CD14-positive monocyte (primary cell): ENCODE results near the gene SUSD6. TPM values are rescaled to one million over a fixed set of nuclear protein-coding genes. Genes with fewer than 3 reads are reported as not detected.

Experiments used
- DNase-seq, 3 donors: peaks; one replicate each; pipeline ENCODE4 v3.0.0-alpha.2; 2011 to 2022
- H2AFZ ChIP-seq: 2 replicates; pipeline ENCODE4 v1.6.0; 2012; ENCODE audit warnings: mild to moderate bottlenecking, low read depth, low read length, inconsistent platforms; ENCODE audit not compliant: insufficient read depth, poor library complexity, severe bottlenecking
- H3K27ac ChIP-seq, 2 donors: 1 replicate in 1 of 2; 2 replicates in 1 of 2; pipeline ENCODE4 v1.5.1; 2012 to 2013; ENCODE audit warnings: low read length in 2 of 2, control low read depth in 1 of 2, inconsistent platforms in 1 of 2, low read depth in 1 of 2, mild to moderate bottlenecking in 1 of 2
- H3K27me3 ChIP-seq, 2 donors: one replicate each; pipeline versions ENCODE4 v1.6.0 to v1.6.1; 2011 to 2013; ENCODE audit warnings: low read length in 2 of 2; ENCODE audit not compliant: control insufficient read depth in 2 of 2, insufficient read depth in 2 of 2
- H3K36me3 ChIP-seq, 2 donors: replicated peaks in 1 of 2; 1 replicate in 1 of 2; 2 replicates in 1 of 2; pipeline versions ENCODE4 v1.5.1 to v1.6.1; 2012 to 2013; ENCODE audit warnings: low read length in 2 of 2, control low read depth in 1 of 2, inconsistent platforms in 1 of 2, mild to moderate bottlenecking in 1 of 2; ENCODE audit not compliant: insufficient read depth in 2 of 2, control insufficient read depth in 1 of 2
- H3K4me1 ChIP-seq, 2 donors: 1 replicate in 1 of 2; 2 replicates in 1 of 2; pipeline versions ENCODE4 v1.5.1 to v1.6.1; 2012 to 2013; ENCODE audit warnings: low read length in 2 of 2, control low read depth in 1 of 2, inconsistent platforms in 1 of 2, mild to moderate bottlenecking in 1 of 2, moderate library complexity in 1 of 2; ENCODE audit not compliant: insufficient read depth in 2 of 2, control insufficient read depth in 1 of 2
- H3K4me2 ChIP-seq: replicated peaks from 2 replicates; pipeline ENCODE3; 2012; ENCODE audit warnings: low read length, moderate library complexity, mild to moderate bottlenecking; ENCODE audit not compliant: poor library complexity, severe bottlenecking; ENCODE audit errors: extremely low read depth
- H3K4me3 ChIP-seq, 3 experiments: fragments of 200-600 bp in 1 of 3; sonication (generic) in 1 of 3; replicated peaks in 1 of 3; 1 replicate in 2 of 3; 2 replicates in 1 of 3; pipeline ENCODE4 v1.5.1; 2011 to 2013; ENCODE audit warnings: low read length in 3 of 3, mild to moderate bottlenecking in 3 of 3, control low read depth in 2 of 3, low read depth in 2 of 3, inconsistent platforms in 1 of 3, moderate library complexity in 1 of 3
- H3K79me2 ChIP-seq: 2 replicates; pipeline ENCODE4 v1.6.0; 2012; ENCODE audit warnings: mild to moderate bottlenecking, control low read depth, inconsistent platforms, low read length, moderate library complexity; ENCODE audit not compliant: insufficient read depth
- H3K9ac ChIP-seq: 2 replicates; pipeline ENCODE4 v1.6.0; 2017; ENCODE audit warnings: low read length, mild to moderate bottlenecking; ENCODE audit not compliant: insufficient read depth, poor library complexity, severe bottlenecking
- H3K9me3 ChIP-seq, 2 donors: replicated peaks in 1 of 2; 1 replicate in 1 of 2; 2 replicates in 1 of 2; pipeline versions ENCODE4 v1.5.1 to v1.6.1; 2012 to 2013; ENCODE audit warnings: low read length in 2 of 2, control low read depth in 1 of 2; ENCODE audit not compliant: control insufficient read depth in 1 of 2, insufficient read depth in 1 of 2
- H4K20me1 ChIP-seq: 2 replicates; pipeline ENCODE4 v1.6.0; 2012; ENCODE audit warnings: mild to moderate bottlenecking, low read length, control low read depth, moderate library complexity; ENCODE audit not compliant: insufficient read depth
- H3K27ac Mint-ChIP-seq, 7 donors: one replicate each; pipeline ENCODE4 v1.8.0; 2020; ENCODE audit warnings: mild to moderate bottlenecking in 7 of 7, mixed read lengths in 7 of 7, moderate library complexity in 6 of 7, inconsistent platforms in 2 of 7
- H3K27me3 Mint-ChIP-seq, 3 donors: one replicate each; pipeline ENCODE4 v1.8.0; 2021 to 2022; ENCODE audit warnings: low read depth in 3 of 3, mild to moderate bottlenecking in 3 of 3, mixed read lengths in 3 of 3, moderate library complexity in 3 of 3, inconsistent platforms in 1 of 3
- H3K36me3 Mint-ChIP-seq, 2 donors: one replicate each; pipeline ENCODE4 v1.8.0; 2020; ENCODE audit warnings: mixed read lengths in 2 of 2, inconsistent platforms in 1 of 2, mild to moderate bottlenecking in 1 of 2
- H3K4me1 Mint-ChIP-seq: one replicate; pipeline ENCODE4 v1.8.0; 2020; ENCODE audit warnings: mild to moderate bottlenecking, mixed read lengths
- H3K4me3 Mint-ChIP-seq, 2 donors: one replicate each; pipeline ENCODE4 v1.8.0; 2020; ENCODE audit warnings: mild to moderate bottlenecking in 2 of 2, mixed read lengths in 2 of 2, moderate library complexity in 1 of 2
- H3K9me3 Mint-ChIP-seq, 7 donors: one replicate each; pipeline ENCODE4 v1.8.0; 2020 to 2022; ENCODE audit warnings: mixed read lengths in 7 of 7, mild to moderate bottlenecking in 6 of 7, moderate library complexity in 6 of 7, inconsistent platforms in 2 of 7
- CTCF ChIP-seq: fragments of 200-600 bp; IDR thresholded peaks from one replicate; pipeline ENCODE4 v1.8.0; 2022; ENCODE audit warnings: antibody characterized with exemption, mild to moderate bottlenecking
- WGBS: methylation state at CpG from one replicate; pipeline ENCODE4 v1.1.5; 2013; ENCODE audit warnings: missing lambda C conversion rate; ENCODE audit not compliant: insufficient coverage; 5-methylcytosine and 5-hydroxymethylcytosine counted together
- intact Hi-C, 2 donors: fragments of 100-400 bp; cut with micrococcal nuclease; formaldehyde crosslinking; loops; one replicate each; pipeline versions ENCODE4 v1.15.0 to v1.15.1; 2023
- polyA plus RNA-seq, 3 donors: library from polyadenylated mRNA; depleted of rRNA in 1 of 3; unstranded in 2 of 3; stranded (reverse) in 1 of 3; fragments of 300-500 nt in 2 of 3; fragments of >200 nt in 1 of 3; fragmentation: Illumina TruSeq in 2 of 3; gene quantifications; 1 replicate in 2 of 3; 2 replicates in 1 of 3; pipeline ENCODE4 v1.2.3, GENCODE V29; 2012 to 2021

Gene SUSD6
- polyA plus RNA-seq, 3 donors, result 17.3 to 81.8 (median 30.1) TPM

- peak overlapping the region; percentile 82 to 84 for H3K27ac ChIP-seq
Observed at GRCh38 chr14:69708586-69709560, 97.5 kb downstream of the SUSD6 start.

More at GRCh38 chr14:69708586-69709560, 97.5 kb downstream of the SUSD6 start:
- intact Hi-C loops, result loop anchor here in 1 of 2 donors (10.0 kb wide), 1 partner anchor 54 kb away; no protein-coding TSS in a partner anchor
- Mint-ChIP-seq H3K4me3 (no peak overlapping the region), H3K4me1 (peaks cover 78% of the 10 kb centered on the region), H3K27me3 (peaks cover 0 to 2% (median 0%) of the 10 kb centered on the region in 3 donors), H3K27ac (peak overlapping the region; percentile 70 to 93 (median 76)), H3K36me3 (peaks cover 80 to 93% of the 10 kb centered on the region in 2 donors), H3K9me3 (no peaks in the 10 kb centered on the region)
- Histone ChIP-seq H3K4me3 (no peak overlapping the region), H3K9ac (no peak overlapping the region), H4K20me1 (peaks cover 82% of the 10 kb centered on the region), H3K79me2 (peaks cover 72% of the 10 kb centered on the region), H3K27me3 (no peaks in the 10 kb centered on the region), H3K4me2 (no peak overlapping the region), H3K4me1 (peaks cover 76 to 84% of the 10 kb centered on the region in 2 donors), H2AFZ (no peak overlapping the region), H3K9me3 (no peaks in the 10 kb centered on the region), H3K36me3 (peaks cover 56 to 80% of the 10 kb centered on the region in 2 donors)
- peak; percentile 23 for TF ChIP-seq CTCF
- WGBS, result 91% methylated on average over 6 of the region's 12 CpGs
- DNase-seq, result no peak
